Mesenteric fat pad (tissue), 1 donor: Measurements from ENCODE around the gene GPHA2. TPM values are rescaled to one million over a fixed set of nuclear protein-coding genes. Genes with fewer than 3 reads are reported as not detected.

Experiments used
- DNase-seq: peaks from one replicate; pipeline ENCODE4 v3.0.0-alpha.2; 2020; ENCODE audit warnings: low spot score
- microRNA-seq: library from miRNA; unstranded; fragments of <30 nt; microRNA quantifications from one replicate; pipeline ENCODE4 v1.2.0, GENCODE V29; 2020; ENCODE audit warnings: borderline number of aligned reads
- total RNA-seq: library from RNA; stranded (reverse); fragmentation: NEBNext Ultra II Directional; extraction: Animal tissue kit (Norgen Biotek cat#: 25700); gene quantifications from one replicate; pipeline ENCODE4 v1.2.1, GENCODE V29; 2021
- donor health status: DM: yes; HTN: yes; CAD: no.

GPHA2 gene
- total RNA-seq, 1 donor from 2014 or later, result not detected

- DNase-seq, result no peak
Observed at GRCh38 chr11:64892838-64893193, 42.9 kb downstream of the GPHA2 start.

DNA sequence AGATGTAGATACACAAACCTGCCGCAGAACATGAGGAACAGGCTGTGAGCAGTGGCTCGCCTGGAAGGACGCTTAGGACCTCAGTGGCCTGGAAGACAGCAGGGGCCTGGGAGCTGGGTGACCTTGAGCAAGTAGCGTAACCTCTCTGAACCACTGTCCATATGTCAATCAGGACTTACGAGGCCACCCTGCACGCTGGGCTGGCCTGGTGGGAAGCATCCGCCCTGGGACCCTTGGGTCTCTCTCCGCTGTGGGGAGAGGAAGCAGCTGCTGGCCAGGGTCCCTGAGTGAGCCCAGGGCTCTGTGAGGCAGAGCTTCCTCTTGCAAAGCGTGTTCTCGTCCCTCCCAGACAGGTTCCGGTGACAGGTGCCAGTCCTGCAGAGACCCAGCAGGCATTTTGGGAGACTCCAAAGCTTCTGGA is 43.3 kb downstream of the GPHA2 start:
- no peak for DNase-seq

DNA sequence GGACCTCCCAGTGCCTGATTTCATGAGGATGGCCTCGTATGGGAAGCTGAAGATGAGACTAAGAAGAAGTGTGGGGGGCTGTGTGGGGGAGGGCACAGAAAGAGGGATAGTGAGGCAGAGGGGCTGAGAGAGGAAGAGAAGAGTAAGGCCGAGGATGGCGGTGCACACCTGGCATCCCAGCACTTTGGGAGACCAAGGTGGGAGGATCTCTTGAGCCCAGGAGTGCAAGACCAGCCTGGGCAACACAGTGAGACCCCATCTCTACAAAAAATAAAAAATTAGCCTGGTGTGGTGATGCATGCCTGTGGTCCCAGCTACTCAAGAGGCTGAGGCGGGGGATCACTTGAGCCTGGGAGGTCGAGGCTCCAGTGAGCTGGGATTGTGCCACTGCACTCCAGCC is 43.8 kb downstream of the GPHA2 start:
- DNase-seq, result no peak

- no peak for DNase-seq
Observed at GRCh38 chr11:64891215-64891848, 44.4 kb downstream of the GPHA2 start.

DNA sequence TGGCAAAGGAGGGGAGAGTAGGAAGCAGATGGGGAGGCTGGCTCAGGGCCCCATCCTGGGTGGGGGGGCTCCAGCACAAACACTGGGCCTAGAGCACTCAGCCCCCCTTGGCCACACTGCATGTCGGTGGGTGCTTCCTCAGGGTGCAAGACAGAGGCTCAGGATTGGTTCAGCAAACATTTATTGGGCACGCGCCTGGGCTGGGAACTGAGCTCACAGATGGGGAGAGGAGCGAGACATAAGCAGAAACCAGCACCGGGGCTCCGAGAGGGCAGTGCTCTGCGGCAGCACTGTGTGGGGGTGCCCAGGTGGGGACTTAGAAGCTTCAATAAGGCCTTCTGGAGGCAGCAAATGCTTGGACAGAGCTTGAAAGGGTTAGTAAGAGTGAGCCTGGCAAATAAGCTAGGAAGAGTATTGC is 45.2 kb downstream of the GPHA2 start:
- no peak for DNase-seq

- no peak for DNase-seq
Observed at GRCh38 chr11:64888729-64889511, 46.8 kb downstream of the GPHA2 start.

DNA sequence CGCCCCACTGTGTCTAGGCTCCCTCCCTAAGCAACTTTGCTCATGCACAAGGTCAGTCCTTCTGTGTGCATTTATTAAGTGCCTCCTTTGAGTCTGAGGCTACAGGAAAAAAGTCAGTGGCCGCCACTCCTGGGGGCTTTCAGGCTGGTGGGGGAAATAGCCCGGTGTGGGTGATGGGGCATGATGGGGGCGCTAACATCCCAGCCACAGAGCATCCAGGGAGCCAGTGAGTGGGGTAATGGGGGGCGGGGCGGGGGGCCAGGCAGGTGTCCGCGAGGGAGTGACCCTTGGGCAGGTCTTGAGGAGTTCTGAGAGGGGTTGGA is 47.3 kb downstream of the GPHA2 start:
- DNase-seq, result no peak

DNA sequence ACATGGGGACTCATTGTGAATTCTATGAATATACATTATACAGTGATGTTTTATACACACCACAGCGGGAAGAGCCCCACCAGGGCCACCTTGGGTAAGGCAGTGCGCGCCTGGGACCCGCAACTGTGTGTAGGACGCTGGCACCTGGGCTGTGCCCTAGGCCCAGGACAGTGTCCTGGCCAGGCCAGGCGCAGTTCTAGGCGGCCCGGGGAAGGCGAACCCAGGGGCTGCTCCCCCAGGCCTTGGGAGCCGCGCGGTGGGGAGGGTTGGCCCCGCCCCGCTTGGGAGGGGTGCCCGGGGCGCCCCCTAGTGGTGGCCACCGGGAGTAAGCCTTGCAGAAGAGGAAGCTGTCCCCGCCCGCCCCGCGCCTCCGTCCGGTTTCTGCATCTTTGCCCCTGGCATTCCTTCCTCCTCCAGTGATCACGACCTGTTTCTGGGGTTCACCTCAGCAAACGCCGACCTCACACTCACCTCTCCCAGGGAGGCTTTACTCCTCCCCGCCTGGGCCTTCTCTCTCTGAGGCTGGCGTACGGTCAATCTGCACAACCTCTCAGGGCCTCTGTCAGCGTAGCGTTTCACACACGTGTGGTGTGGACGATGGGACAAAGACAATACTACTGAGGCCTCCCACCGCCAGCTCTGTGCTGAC is 47.8 kb downstream of the GPHA2 start:
- DNase-seq, result peak; percentile 97

DNA sequence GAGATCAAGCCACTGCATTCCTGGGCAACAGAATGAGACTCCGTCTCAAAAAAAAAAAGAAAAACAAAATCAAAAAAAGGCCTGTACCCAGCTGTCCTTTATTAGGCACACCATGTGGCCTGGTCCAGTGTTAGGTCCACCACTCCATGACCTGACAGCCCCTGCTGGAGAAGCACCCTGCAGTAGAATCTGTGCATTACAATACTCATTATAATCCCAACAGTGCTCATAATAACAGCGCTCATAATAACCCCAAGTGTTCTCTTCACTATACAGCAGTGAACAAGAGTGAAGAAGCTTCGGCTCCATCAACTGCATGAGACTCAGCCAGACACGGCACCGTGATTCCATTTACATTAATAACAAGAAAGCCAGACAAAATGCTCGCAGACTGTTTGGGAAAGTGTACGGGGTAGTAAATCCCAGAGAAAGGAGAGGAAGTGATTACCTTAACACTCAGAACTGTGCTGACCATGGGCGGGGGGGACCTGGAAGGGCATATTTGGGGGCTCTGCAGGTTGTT is 48.4 kb downstream of the GPHA2 start:
- DNase-seq, result no peak

- DNase-seq, result no peak
Observed at GRCh38 chr11:64885367-64886286, 50.1 kb downstream of the GPHA2 start.

Small RNA genes lying within 50 kb of the gene (microRNA-seq; reads per million reads assigned to microRNA genes)
- gene MIR6749 (not detected), gene MIR6750 (not detected)

Other genes with a start within 250 kb of the GPHA2 start
- gene NRXN2, start 212.7 kb downstream of the GPHA2 start, total RNA-seq, result 8.8 TPM
- 22.0 TPM for gene RASGRP2, start 191.8 kb downstream of the GPHA2 start, total RNA-seq
- 1.8 TPM for gene PYGM, start 175.9 kb downstream of the GPHA2 start, total RNA-seq
- 302 TPM for gene SF1, start 157.4 kb downstream of the GPHA2 start, total RNA-seq
- 18.2 TPM for gene MAP4K2, start 132.7 kb downstream of the GPHA2 start, total RNA-seq
- 18.5 TPM for gene MEN1, start 125.3 kb downstream of the GPHA2 start, total RNA-seq
- 0.55 TPM for gene CDC42BPG, start 91.2 kb downstream of the GPHA2 start, total RNA-seq
- 95.0 TPM for gene EHD1, start 57.3 kb downstream of the GPHA2 start, total RNA-seq
- 22.2 TPM for gene ATG2A, start 18.7 kb downstream of the GPHA2 start, total RNA-seq
- gene PPP2R5B, start 11.2 kb downstream of the GPHA2 start, total RNA-seq, result 28.3 TPM
- not detected for gene MAJIN, start 36.2 kb upstream of the GPHA2 start, total RNA-seq
- 2.1 TPM for gene BATF2, start 61.1 kb upstream of the GPHA2 start, total RNA-seq
- gene ARL2, start 78.3 kb upstream of the GPHA2 start, total RNA-seq, result 93.0 TPM
- gene SNX15, start 91.5 kb upstream of the GPHA2 start, total RNA-seq, result 27.6 TPM
- gene SAC3D1, start 105.3 kb upstream of the GPHA2 start, total RNA-seq, result 12.3 TPM
- gene NAALADL1, start 122.7 kb upstream of the GPHA2 start, total RNA-seq, result 15.2 TPM
- gene CDCA5, start 148.1 kb upstream of the GPHA2 start, total RNA-seq, result 1.2 TPM
- gene ZFPL1, start 148.3 kb upstream of the GPHA2 start, total RNA-seq, result 32.1 TPM
- 86.6 TPM for gene VPS51, start 160.3 kb upstream of the GPHA2 start, total RNA-seq
- gene TM7SF2, start 176.0 kb upstream of the GPHA2 start, total RNA-seq, result 22.1 TPM
- 11.5 TPM for gene ZNHIT2, start 181.8 kb upstream of the GPHA2 start, total RNA-seq
- 617 TPM for gene FAU, start 186.2 kb upstream of the GPHA2 start, total RNA-seq
- gene MRPL49, start 186.4 kb upstream of the GPHA2 start, total RNA-seq, result 26.1 TPM
- gene SYVN1, start 198.6 kb upstream of the GPHA2 start, total RNA-seq, result 78.8 TPM
- not detected for gene SPDYC, start 234.3 kb upstream of the GPHA2 start, total RNA-seq
- gene CAPN1, start 246.0 kb upstream of the GPHA2 start, total RNA-seq, result 102 TPM